Karpas-422 (cell line): ENCODE measurements around the gene MAS1. TPM values are rescaled to one million over a fixed set of nuclear protein-coding genes. Genes with fewer than 3 reads are reported as not detected.
A peak's percentile ranks its signal among the peaks of the same experiment; 100 is the strongest.
"Not testable (repeated sequence)": the region's sequence is repeated elsewhere in the genome, so short reads cannot be mapped to it uniquely, and the experiment has no call there.

Experiments used
- DNase-seq: peaks from one replicate; pipeline ENCODE4 v3.0.0-alpha.2; 2015
- H2AFZ ChIP-seq: fragments of 200-600 bp; sonication (generic); 2 replicates; pipeline ENCODE4 v1.6.1; 2014; ENCODE audit warnings: antibody characterized with exemption, low read length, mixed read lengths
- H3K27ac ChIP-seq: fragments of 200-600 bp; sonication (generic); 2 replicates; pipeline ENCODE4 v1.5.1; 2014; ENCODE audit warnings: mild to moderate bottlenecking, low read length, moderate library complexity
- H3K27me3 ChIP-seq: fragments of 200-600 bp; sonication (generic); 2 replicates; pipeline ENCODE4 v1.6.1; 2014; ENCODE audit warnings: low read length, mixed read lengths
- H3K36me3 ChIP-seq: fragments of 200-600 bp; sonication (generic); 2 replicates; pipeline ENCODE4 v1.6.1; 2014; ENCODE audit warnings: low read length, mixed read lengths; ENCODE audit not compliant: insufficient read depth
- H3K4me1 ChIP-seq: fragments of 200-600 bp; sonication (generic); 2 replicates; pipeline ENCODE4 v1.6.1; 2014; ENCODE audit warnings: mild to moderate bottlenecking, low read length, mixed read lengths
- H3K4me2 ChIP-seq: fragments of 200-600 bp; sonication (generic); 2 replicates; pipeline ENCODE4 v1.6.1; 2014; ENCODE audit warnings: low read length, low read depth, mild to moderate bottlenecking; ENCODE audit not compliant: poor library complexity, severe bottlenecking
- H3K4me3 ChIP-seq: fragments of 200-600 bp; sonication (generic); 2 replicates; pipeline ENCODE4 v1.5.1; 2014; ENCODE audit warnings: mild to moderate bottlenecking, antibody characterized with exemption, low read length, mixed read lengths
- H3K79me2 ChIP-seq: fragments of 200-600 bp; sonication (generic); 2 replicates; pipeline ENCODE4 v1.6.1; 2014; ENCODE audit warnings: mild to moderate bottlenecking, low read length, mixed read lengths
- H3K9ac ChIP-seq: fragments of 200-600 bp; sonication (generic); 2 replicates; pipeline ENCODE4 v1.6.0; 2014; ENCODE audit warnings: low read length
- H3K9me2 ChIP-seq: fragments of 200-600 bp; sonication (generic), shearing (Covaris generic); replicated peaks from 2 replicates; pipeline ENCODE4 v1.6.0; 2014; ENCODE audit warnings: mild to moderate bottlenecking, low read length, moderate library complexity; ENCODE audit not compliant: insufficient read depth
- H3K9me3 ChIP-seq: fragments of 300-700, 200-600 bp; sonication (generic); 2 replicates; pipeline ENCODE4 v1.6.1; 2014; ENCODE audit warnings: low read length, mixed read lengths
- H4K20me1 ChIP-seq: fragments of 200-600 bp; sonication (generic); 2 replicates; pipeline ENCODE4 v1.6.1; 2014; ENCODE audit warnings: mild to moderate bottlenecking, antibody characterized with exemption, low read length, low read depth; ENCODE audit not compliant: insufficient read depth
- total RNA-seq: library from RNA; depleted of rRNA; stranded (reverse); fragments of >200 nt; shearing (Covaris generic); gene quantifications from 2 replicates; pipeline ENCODE4 v1.2.3, GENCODE V29; 2014; ENCODE audit warnings: low replicate concordance; rRNA removed

Gene MAS1
- not detected in 2 replicates for total RNA-seq

DNA sequence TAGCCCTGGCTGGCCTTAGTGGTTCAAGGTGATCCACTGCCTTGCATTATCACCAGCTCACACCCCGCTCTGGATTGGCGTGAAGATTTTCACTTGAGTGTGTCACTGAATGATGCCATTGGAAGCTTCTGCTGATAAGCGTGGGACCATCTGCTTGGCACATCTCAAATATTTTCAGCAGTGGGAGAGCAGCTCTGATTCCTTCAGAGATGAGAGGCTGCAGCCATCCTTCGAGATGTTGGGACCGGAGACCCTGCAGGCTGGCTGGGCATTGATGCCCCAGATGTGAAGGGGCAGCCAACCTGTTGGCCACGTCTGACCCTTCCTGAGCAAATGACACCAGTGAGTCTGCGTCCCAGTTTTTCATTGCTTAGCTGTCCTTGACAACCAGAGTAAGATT, at the start of gene MAS1:
Gene MAS1 (plus strand): TSS at position 197 of the 400 bp plus-strand sequence. CDS start 15,968 bp downstream, outside the sequence.
- Histone ChIP-seq H3K36me3 (no peaks in the 10 kb centered on the region), H3K79me2 (no peaks in the 10 kb centered on the region), H3K27ac (no peak within 1 kb of the TSS), H2AFZ (no peak within 1 kb of the TSS), H3K9ac (no peak within 1 kb of the TSS), H3K9me2 (no peaks in the 10 kb centered on the region), H3K27me3 (no peaks in the 10 kb centered on the region), H3K4me2 (no peak within 1 kb of the TSS), H3K4me1 (no peaks in the 10 kb centered on the region), H3K9me3 (no peaks in the 10 kb centered on the region), H4K20me1 (no peaks in the 10 kb centered on the region), H3K4me3 (no peak within 1 kb of the TSS)
- no peak for DNase-seq

DNA sequence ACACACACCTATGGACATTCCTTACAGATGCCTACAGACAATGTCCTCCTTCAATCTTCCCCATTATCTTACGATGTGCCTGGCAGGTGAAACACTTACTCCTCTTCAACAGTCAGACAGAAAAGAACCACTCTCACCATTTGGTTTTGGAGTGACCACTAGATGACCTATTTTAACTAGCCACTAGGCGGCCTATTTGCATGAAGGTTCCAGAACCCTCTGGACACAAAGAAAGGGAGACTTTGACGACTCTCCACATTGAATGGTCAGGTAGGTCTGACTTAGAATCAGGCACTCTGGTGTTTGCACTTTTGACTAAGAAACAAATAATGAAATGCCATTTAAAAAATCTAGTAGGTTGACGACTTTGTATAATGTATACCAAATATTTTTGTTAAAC, 48.8 kb upstream of the MAS1 start:
- H2AFZ ChIP-seq: no peak overlapping the region
- no peak overlapping the region for H3K4me3 ChIP-seq
- no peak overlapping the region for H3K4me2 ChIP-seq

DNA sequence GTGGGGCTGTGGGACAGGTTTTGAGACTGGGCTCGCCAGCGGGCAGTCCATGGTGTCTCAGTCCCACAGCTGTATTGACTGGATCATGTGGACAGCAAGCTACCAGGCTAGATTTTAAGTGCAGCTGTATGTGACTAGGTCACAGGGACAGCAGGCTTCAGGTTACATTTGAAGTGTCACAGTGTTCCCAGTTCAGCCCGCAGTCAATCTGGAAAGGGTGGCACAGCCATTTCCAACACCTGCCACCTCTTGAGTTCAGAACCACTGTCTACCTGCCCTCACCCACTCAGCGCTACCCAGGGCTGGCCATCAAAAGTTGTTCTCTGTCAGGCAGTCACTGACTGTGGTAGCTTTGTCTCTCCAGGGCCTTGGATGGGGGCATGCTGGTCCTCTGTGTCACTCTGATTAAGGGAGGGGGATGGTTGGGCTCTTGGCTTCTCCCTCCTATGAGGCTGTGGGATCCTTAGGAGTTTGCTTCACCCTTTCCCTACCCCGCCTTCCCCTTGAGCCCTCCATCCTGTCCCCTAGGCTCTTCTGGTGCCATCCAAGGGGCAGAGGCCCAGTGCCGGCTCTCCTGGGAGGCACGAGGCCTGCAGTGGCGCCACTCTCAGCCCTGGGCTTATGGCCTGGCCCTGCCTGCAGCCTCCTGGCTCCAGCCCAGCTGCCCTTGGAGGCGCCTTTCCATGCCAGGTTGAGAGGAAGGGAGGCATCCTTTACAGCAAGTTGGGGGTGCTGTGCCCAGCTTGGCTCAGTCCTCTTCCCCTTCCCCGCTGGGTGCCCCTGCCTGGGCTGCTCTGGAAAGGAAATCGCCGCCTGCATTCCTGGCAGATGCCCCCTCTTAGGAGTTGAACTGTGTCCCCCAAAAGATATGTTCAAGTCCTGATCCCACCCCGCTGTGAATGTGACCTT, 45.8 kb upstream of the MAS1 start:
- Histone ChIP-seq H4K20me1 (no peaks in the 10 kb centered on the region), H3K9me3 (no peaks in the 10 kb centered on the region), H2AFZ (no peak overlapping the region), H3K79me2 (no peaks in the 10 kb centered on the region), H3K9me2 (no peaks in the 10 kb centered on the region), H3K4me3 (no peak overlapping the region), H3K4me2 (no peak overlapping the region), H3K27ac (no peak overlapping the region), H3K36me3 (no peaks in the 10 kb centered on the region), H3K27me3 (no peaks in the 10 kb centered on the region), H3K4me1 (no peaks in the 10 kb centered on the region), H3K9ac (no peak overlapping the region)
- DNase-seq: no peak

More for the DNA sequence above, 48.8 kb upstream of the MAS1 start:
- Histone ChIP-seq H3K9me2 (no peaks in the 10 kb centered on the region), H3K27ac (no peak overlapping the region), H3K79me2 (no peaks in the 10 kb centered on the region), H4K20me1 (no peaks in the 10 kb centered on the region), H3K9ac (no peak overlapping the region), H3K9me3 (no peaks in the 10 kb centered on the region), H3K27me3 (no peaks in the 10 kb centered on the region), H3K36me3 (no peaks in the 10 kb centered on the region), H3K4me1 (no peaks in the 10 kb centered on the region)
- no peak for DNase-seq

DNA sequence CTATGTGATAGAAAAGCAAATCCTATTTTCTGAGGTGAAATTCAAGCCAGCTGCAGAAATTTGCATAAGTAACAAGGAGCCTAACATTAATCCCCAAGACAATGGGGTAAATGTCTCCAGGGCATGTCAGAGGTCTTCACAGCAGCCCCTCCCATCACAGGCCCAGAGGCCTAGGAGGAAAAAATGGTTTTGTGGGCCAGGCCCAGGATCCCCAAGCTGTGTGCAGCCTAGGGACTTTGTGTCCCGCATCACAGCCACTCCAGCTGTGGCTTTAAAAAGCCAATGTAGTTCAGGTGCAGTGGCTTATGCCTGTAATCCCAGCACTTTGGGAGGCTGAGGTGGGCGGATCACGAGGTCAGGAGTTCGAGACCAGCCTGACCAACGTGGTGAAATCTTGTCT, 42.2 kb upstream of the MAS1 start:
- DNase-seq, H3K9ac ChIP-seq, H3K27me3 ChIP-seq, H3K4me3 ChIP-seq, H3K9me3 ChIP-seq, H2AFZ ChIP-seq, H4K20me1 ChIP-seq, H3K27ac ChIP-seq, H3K9me2 ChIP-seq, H3K4me1 ChIP-seq, H3K36me3 ChIP-seq, H3K79me2 ChIP-seq, H3K4me2 ChIP-seq: not testable (repeated sequence)

DNA sequence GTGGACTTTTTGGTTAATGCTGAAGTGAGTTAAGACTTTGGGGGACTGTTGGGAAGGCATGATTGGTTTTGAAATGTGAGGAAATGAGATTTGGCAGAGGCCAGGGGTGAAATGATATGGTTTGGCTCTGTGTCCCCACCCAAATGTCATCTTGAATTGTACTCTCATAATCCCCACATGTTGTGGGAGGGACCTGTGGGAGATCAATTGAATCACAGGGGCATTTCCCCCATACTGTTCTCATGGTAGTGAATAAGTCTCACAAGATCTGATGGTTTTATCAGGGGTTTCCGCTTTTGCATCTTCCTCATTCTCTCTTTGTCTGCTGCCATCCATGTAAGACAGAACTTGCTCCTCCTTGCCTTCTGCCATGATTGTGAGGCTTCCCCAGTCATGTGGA, 40.9 kb upstream of the MAS1 start:
- not testable (repeated sequence) for H3K4me1 ChIP-seq, H3K4me2 ChIP-seq

DNA sequence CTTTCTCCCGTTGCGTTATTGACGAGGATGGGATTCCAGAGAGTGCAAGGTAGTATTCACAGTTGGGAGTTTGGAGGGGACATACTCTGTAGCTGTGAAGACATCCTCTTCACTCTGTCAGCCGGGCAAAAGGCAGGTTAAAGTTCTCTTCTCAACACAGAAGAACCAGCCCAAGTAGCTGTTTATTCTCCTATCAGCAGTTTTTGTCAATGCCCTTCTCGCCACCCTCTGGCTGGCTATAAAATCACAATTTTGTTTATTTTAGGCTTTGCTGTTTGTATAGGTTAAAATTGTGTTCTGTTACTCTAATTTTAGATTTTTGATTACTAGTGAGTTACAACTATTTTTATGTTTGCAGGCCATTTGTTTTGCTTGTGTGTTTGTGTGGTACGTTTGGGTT, 37.9 kb upstream of the MAS1 start:
- H3K27me3 ChIP-seq: no peaks in the 10 kb centered on the region
- H4K20me1 ChIP-seq: no peaks in the 10 kb centered on the region
- no peaks in the 10 kb centered on the region for H3K9me3 ChIP-seq
- no peaks in the 10 kb centered on the region for H3K36me3 ChIP-seq
- no peaks in the 10 kb centered on the region for H3K4me1 ChIP-seq
- H3K4me3 ChIP-seq: no peak overlapping the region
- no peak overlapping the region for H3K27ac ChIP-seq
- no peak overlapping the region for H3K4me2 ChIP-seq
- no peaks in the 10 kb centered on the region for H3K79me2 ChIP-seq
- DNase-seq: peak; percentile 50
- H3K9me2 ChIP-seq: no peaks in the 10 kb centered on the region
- H3K9ac ChIP-seq: no peak overlapping the region
- H2AFZ ChIP-seq: no peak overlapping the region

More for the DNA sequence above, 40.9 kb upstream of the MAS1 start:
- not testable (repeated sequence) for H3K9me3 ChIP-seq, H3K9me2 ChIP-seq, H3K79me2 ChIP-seq, H3K27ac ChIP-seq, H3K36me3 ChIP-seq, H4K20me1 ChIP-seq, H3K4me3 ChIP-seq, H3K9ac ChIP-seq, H2AFZ ChIP-seq, H3K27me3 ChIP-seq, DNase-seq

DNA sequence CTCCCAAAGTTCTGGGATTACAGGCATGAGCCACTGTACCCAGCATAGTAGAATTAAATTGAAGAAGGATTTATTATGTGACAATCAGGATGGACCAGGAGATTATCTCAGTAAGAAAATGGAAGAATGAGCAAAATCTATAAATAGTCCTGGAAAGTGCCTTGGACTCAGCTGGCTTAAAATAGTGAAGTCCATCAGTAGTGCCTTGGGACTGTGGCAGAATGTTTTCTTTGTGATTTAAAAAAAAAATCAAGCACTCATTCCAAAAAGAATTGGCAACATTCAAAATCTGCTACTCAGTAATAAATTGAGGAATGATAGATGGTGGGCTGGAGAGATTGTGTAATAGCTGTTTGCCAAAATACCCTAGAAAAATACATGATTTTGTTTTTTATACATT, 37.0 kb upstream of the MAS1 start:
- Histone ChIP-seq H3K4me1 (no peaks in the 10 kb centered on the region), H3K27me3 (no peaks in the 10 kb centered on the region), H3K4me3 (no peak overlapping the region), H3K36me3 (no peaks in the 10 kb centered on the region), H3K4me2 (no peak overlapping the region), H3K9ac (no peak overlapping the region), H3K9me3 (no peaks in the 10 kb centered on the region), H3K9me2 (no peaks in the 10 kb centered on the region), H4K20me1 (no peaks in the 10 kb centered on the region), H3K27ac (no peak overlapping the region), H2AFZ (no peak overlapping the region), H3K79me2 (no peaks in the 10 kb centered on the region)
- no peak for DNase-seq

DNA sequence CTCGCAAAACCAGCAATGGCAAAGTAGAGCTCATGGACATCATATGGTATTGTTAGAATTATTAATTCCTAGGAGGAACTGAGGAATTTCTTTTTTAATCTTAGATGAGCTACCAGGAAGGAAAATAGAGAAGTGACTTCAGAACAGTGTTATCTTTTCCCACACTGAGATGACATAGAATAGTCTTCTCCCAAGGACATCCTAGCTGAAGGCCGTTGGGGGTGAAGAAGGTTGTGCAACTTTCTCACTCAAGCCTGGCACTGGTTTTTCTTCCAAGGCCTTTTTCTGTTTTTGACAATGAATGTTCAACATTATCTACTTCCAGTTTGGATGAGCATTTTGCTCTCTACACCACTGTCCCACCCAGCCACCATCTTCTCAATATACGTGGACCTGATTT, 35.8 kb upstream of the MAS1 start:
- Histone ChIP-seq H3K4me2 (no peak overlapping the region), H3K4me1 (no peaks in the 10 kb centered on the region), H3K9me3 (no peaks in the 10 kb centered on the region), H3K27me3 (no peaks in the 10 kb centered on the region), H3K27ac (no peak overlapping the region), H3K79me2 (no peaks in the 10 kb centered on the region), H3K9me2 (no peaks in the 10 kb centered on the region), H4K20me1 (no peaks in the 10 kb centered on the region), H2AFZ (no peak overlapping the region), H3K36me3 (no peaks in the 10 kb centered on the region), H3K9ac (no peak overlapping the region), H3K4me3 (no peak overlapping the region)
- no peak for DNase-seq
